Adrenal gland (tissue), 12 donors: Measurements from ENCODE around the gene NT5M. TPM values are rescaled to one million over a fixed set of nuclear protein-coding genes. Genes with fewer than 3 reads are reported as not detected.

Experiments used
- DNase-seq, 7 donors: peaks; one replicate each; pipeline ENCODE4 v3.0.0-alpha.2; 2019 to 2020
- H3K27ac ChIP-seq, 5 donors: fragments of 200-600 bp; sonication (generic) in 4 of 5; 1 replicate in 3 of 5; 2 replicates in 2 of 5; pipeline versions ENCODE4 v1.5.1 to v1.8.0; 2016 to 2020; ENCODE audit warnings: mild to moderate bottlenecking in 1 of 5
- H3K27me3 ChIP-seq: fragments of 200-600 bp; 2 replicates; pipeline ENCODE4 v1.8.0; 2021
- H3K36me3 ChIP-seq, 2 donors: fragments of 200-600 bp; replicated peaks in 1 of 2; 1 replicate in 1 of 2; 2 replicates in 1 of 2; pipeline versions ENCODE4 v1.5.1 to v1.8.0; 2018 to 2022
- H3K4me1 ChIP-seq, 2 donors: fragments of 200-600 bp; replicated peaks in 1 of 2; 1 replicate in 1 of 2; 2 replicates in 1 of 2; pipeline versions ENCODE4 v1.5.1 to v1.8.0; 2018 to 2021
- H3K4me3 ChIP-seq, 4 donors: fragments of 200-600 bp; sonication (generic) in 3 of 4; one replicate each; pipeline ENCODE4 v1.5.1; 2016 to 2018
- H3K9me3 ChIP-seq, 3 donors: fragments of 200-600 bp; sonication (generic) in 1 of 3; replicated peaks in 1 of 3; 1 replicate in 2 of 3; 2 replicates in 1 of 3; pipeline versions ENCODE4 v1.5.1 to v1.8.0; 2016 to 2021
- CTCF ChIP-seq, 6 experiments: fragments of 450-650 bp in 4 of 6; fragments of 200-600 bp in 2 of 6; sonication (generic) in 1 of 6; IDR thresholded peaks; 1 replicate in 5 of 6; 2 replicates in 1 of 6; pipeline versions ENCODE4 v1.5.1 to v1.8.0; 2016 to 2021; ENCODE audit warnings: antibody characterized with exemption in 6 of 6, mild to moderate bottlenecking in 2 of 6, moderate library complexity in 1 of 6
- POLR2A ChIP-seq, 2 donors: fragments of 450-650 bp; IDR thresholded peaks; one replicate each; pipeline ENCODE4 v1.6.1; 2017; ENCODE audit warnings: antibody characterized with exemption in 2 of 2, mild to moderate bottlenecking in 2 of 2, moderate library complexity in 1 of 2
- WGBS, 4 donors: extraction: QIAGEN DNeasy Blood & Tissue Kit in 2 of 4; methylation state at CpG; one replicate each; pipeline versions ENCODE4 v1.1.5 to v1.1.7; 2013 to 2017; 5-methylcytosine and 5-hydroxymethylcytosine counted together
- intact Hi-C, 2 donors: fragments of 100-400 bp; cut with DNase I; formaldehyde crosslinking; loops; one replicate each; pipeline versions ENCODE4 v1.14.1 to v1.15.0; 2022 to 2023
- polyA plus RNA-seq, 3 donors: library from polyadenylated mRNA; stranded (reverse); fragments of 200-250 nt in 2 of 3; fragments of 350-450 nt in 1 of 3; fragmentation: Illumina TruSeq in 1 of 3; extraction: RNeasy Lipid Tissue Mini Kit (QIAGEN cat#74804) in 1 of 3; gene quantifications; one replicate each; pipeline ENCODE4 v1.2.3, GENCODE V29; 2013 to 2014
- total RNA-seq, 9 donors: library from RNA; depleted of rRNA in 4 of 9; stranded (reverse); fragments of >200 nt in 4 of 9; fragments of 120-200 nt in 1 of 9; fragmentation: NEBNext Ultra II Directional in 1 of 9; extraction: Animal tissue kit (Norgen Biotek cat#: 25700) in 1 of 9; gene quantifications; one replicate each; pipeline versions ENCODE4 v1.1.0 to v1.2.4, GENCODE V29; 2013 to 2023
- donor health status: healthy with polysubstance abuse.
- donor health status: Bipolar disorder and iron deficiency.
- donor health status: DM: yes; HTN: yes; CAD: no.
- donor health status: DM: no; HTN: no; CAD: no.
- donor health status: DM: no; HTN: no; CAD: no.
- donor health status: DM: yes; HTN: yes; CAD: no.

The NT5M gene
- total and polyA plus RNA-seq, 12 donors = 0.40 to 4.8 (median 1.7) TPM

GRCh38 chr17:17387017-17387497 lies 83.9 kb downstream of the NT5M start:
- H3K27ac ChIP-seq = peak overlapping the region in 1 of 5 donors; percentile 50
- no peak for TF ChIP-seq POLR2A (IDR thresholded peaks at IDR 0.05)
- TF ChIP-seq CTCF (IDR thresholded peaks at IDR 0.05) = no peak
- H3K4me3 ChIP-seq = no peak overlapping the region
- WGBS, 4 donors = 87 to 92% (median 91%) methylated on average over 7 of the region's 7 CpGs
- no peaks in the 10 kb centered on the region for H3K36me3 ChIP-seq
- H3K9me3 ChIP-seq = no peaks in the 10 kb centered on the region
- DNase-seq = no peak
- no peaks in the 10 kb centered on the region for H3K27me3 ChIP-seq
- no peaks in the 10 kb centered on the region for H3K4me1 ChIP-seq
- intact Hi-C loops = no loop called here

GRCh38 chr17:17387498-17388362 lies 84.6 kb downstream of the NT5M start:
- no peaks in the 10 kb centered on the region for H3K9me3 ChIP-seq
- no peak for TF ChIP-seq POLR2A (IDR thresholded peaks at IDR 0.05)
- peak in 3 of 6 experiments; percentile 9 to 17 (median 9) for TF ChIP-seq CTCF (IDR thresholded peaks at IDR 0.05)
- H3K36me3 ChIP-seq = no peaks in the 10 kb centered on the region
- no peak for DNase-seq
- no peaks in the 10 kb centered on the region for H3K27me3 ChIP-seq
- no peak overlapping the region for H3K4me3 ChIP-seq
- 67 to 73% (median 70%) methylated on average over 13 to 15 of the region's 15 CpGs for WGBS, 4 donors
- intact Hi-C loops = no loop called here
- H3K27ac ChIP-seq = peak overlapping the region in 1 of 5 donors; percentile 50
- H3K4me1 ChIP-seq = no peaks in the 10 kb centered on the region

- Histone ChIP-seq H3K27me3 (no peaks in the 10 kb centered on the region), H3K4me1 (no peaks in the 10 kb centered on the region), H3K4me3 (no peak overlapping the region), H3K27ac (no peak overlapping the region), H3K9me3 (no peaks in the 10 kb centered on the region), H3K36me3 (no peaks in the 10 kb centered on the region)
- intact Hi-C loops = no loop called here
- 80 to 86% (median 81%) methylated on average over 13 to 17 of the region's 17 CpGs for WGBS, 4 donors
- TF ChIP-seq CTCF (IDR thresholded peaks at IDR 0.05) = no peak
- DNase-seq = no peak
Measured at GRCh38 chr17:17388657-17389496, 85.7 kb downstream of the NT5M start.

- H3K9me3 ChIP-seq = no peaks in the 10 kb centered on the region
- no peak for DNase-seq
- H3K4me1 ChIP-seq = no peaks in the 10 kb centered on the region
- no peak overlapping the region for H3K4me3 ChIP-seq
- WGBS, 4 donors = 71 to 79% (median 78%) methylated on average over 23 of the region's 23 CpGs
- H3K27me3 ChIP-seq = no peaks in the 10 kb centered on the region
- no peaks in the 10 kb centered on the region for H3K36me3 ChIP-seq
- TF ChIP-seq CTCF (IDR thresholded peaks at IDR 0.05) = no peak
- TF ChIP-seq POLR2A (IDR thresholded peaks at IDR 0.05) = no peak
- intact Hi-C loops = no loop called here
- no peak overlapping the region for H3K27ac ChIP-seq
Measured at GRCh38 chr17:17391668-17392370, 88.6 kb downstream of the NT5M start.
